ENCODE results near the gene CERCAM.
A peak's percentile ranks its signal among the peaks of the same experiment; 100 is the strongest.
"Not testable (repeated sequence)": the region's sequence is repeated elsewhere in the genome, so short reads cannot be mapped to it uniquely, and the experiment has no call there.

CERCAM gene

GRCh38 chr9:128411364-128412119 lies 9.1 kb upstream of the CERCAM start:
- H3K9ac ChIP-seq (ENCODE audit: low read depth, low read length, poor library complexity, severe bottlenecking) = no peak overlapping the region
- no peaks in the 10 kb centered on the region for H3K36me3 ChIP-seq (ENCODE audit: insufficient read depth, low read length)
- H3K9me3 ChIP-seq (ENCODE audit: insufficient read depth, low read depth, low read length) = no peaks in the 10 kb centered on the region
- H3K4me1 ChIP-seq (ENCODE audit: insufficient read depth, low read length, poor library complexity, severe bottlenecking) = no peaks in the 10 kb centered on the region
- H2AFZ ChIP-seq (ENCODE audit: low read length) = peak overlapping the region; percentile 78
- H3K79me2 ChIP-seq (ENCODE audit: insufficient read depth, low read length) = no peaks in the 10 kb centered on the region
- no peaks in the 10 kb centered on the region for H3F3A ChIP-seq (ENCODE audit: low read depth)
- no peaks in the 10 kb centered on the region for H4K20me1 ChIP-seq (ENCODE audit: insufficient read depth, low read length, poor library complexity, severe bottlenecking)
- TF ChIP-seq EZH2phosphoT487 (IDR thresholded peaks at IDR 0.05; ENCODE audit: borderline replicate concordance) (no peak), CTCF (conservative IDR thresholded peaks at IDR 0.05; ENCODE audit: low read length) (no peak)
- H3K4me2 ChIP-seq (ENCODE audit: low read depth, low read length, poor library complexity, severe bottlenecking) = no peak overlapping the region
- no peaks in the 10 kb centered on the region for H3K9me2 ChIP-seq (replicated peaks; ENCODE audit: low read depth, low read length)
- H3K27me3 ChIP-seq (ENCODE audit: insufficient read depth, low read length, poor library complexity, severe bottlenecking) = no peaks in the 10 kb centered on the region
- H3K4me3 ChIP-seq (ENCODE audit: low read length, poor library complexity, severe bottlenecking) = no peak overlapping the region

DNA sequence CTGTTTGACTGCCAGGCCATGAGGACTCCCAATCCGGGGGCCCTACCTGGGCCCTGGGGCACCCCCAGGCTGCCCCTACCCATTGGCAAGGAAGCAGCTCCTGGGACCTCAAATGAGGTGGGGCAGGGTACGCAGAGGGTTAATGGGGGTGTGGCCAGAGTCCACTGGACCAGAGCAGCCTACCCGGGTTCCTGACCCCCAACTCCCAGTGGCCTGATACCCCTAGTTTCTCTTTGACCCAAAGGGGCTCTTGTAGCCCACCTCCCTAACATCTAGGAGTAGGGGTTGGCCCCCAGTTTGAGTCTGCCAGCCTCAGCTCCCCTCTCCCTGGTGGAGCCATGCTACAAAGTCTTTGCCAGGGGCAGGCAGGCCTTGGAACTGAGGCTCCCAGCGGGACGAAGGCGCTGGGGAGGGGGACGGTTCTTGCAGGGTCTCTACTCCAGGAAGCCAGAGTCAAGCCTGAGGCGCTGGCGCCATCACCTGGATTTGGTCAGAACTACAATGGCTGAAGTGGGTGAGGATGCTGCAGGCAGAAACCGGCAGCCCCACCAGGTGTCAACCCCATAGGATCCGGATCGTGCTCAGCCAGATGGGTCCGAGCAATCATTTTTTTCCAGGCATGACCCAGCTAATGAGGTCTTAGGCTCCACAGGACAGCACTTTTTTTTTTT lies 8.4 kb upstream of the CERCAM start:
- no peaks in the 10 kb centered on the region for H3K79me2 ChIP-seq (ENCODE audit: insufficient read depth, low read length)
- peak overlapping the region; percentile 28 for H3K4me3 ChIP-seq (ENCODE audit: low read length, poor library complexity, severe bottlenecking)
- H3K27me3 ChIP-seq (ENCODE audit: insufficient read depth, low read length, poor library complexity, severe bottlenecking) = no peaks in the 10 kb centered on the region
- no peaks in the 10 kb centered on the region for H3K36me3 ChIP-seq (ENCODE audit: insufficient read depth, low read length)
- no peaks in the 10 kb centered on the region for H3K9me3 ChIP-seq (ENCODE audit: insufficient read depth, low read depth, low read length)
- TF ChIP-seq EZH2phosphoT487 (IDR thresholded peaks at IDR 0.05; ENCODE audit: borderline replicate concordance) (no peak), CTCF (conservative IDR thresholded peaks at IDR 0.05; ENCODE audit: low read length) (peak; percentile 80)
- peak overlapping the region; percentile 44 for H3K4me2 ChIP-seq (ENCODE audit: low read depth, low read length, poor library complexity, severe bottlenecking)
- H4K20me1 ChIP-seq (ENCODE audit: insufficient read depth, low read length, poor library complexity, severe bottlenecking) = no peaks in the 10 kb centered on the region
- peak overlapping the region; percentile 42 for H3K9ac ChIP-seq (ENCODE audit: low read depth, low read length, poor library complexity, severe bottlenecking)
- no peaks in the 10 kb centered on the region for H3K4me1 ChIP-seq (ENCODE audit: insufficient read depth, low read length, poor library complexity, severe bottlenecking)
- peak overlapping the region; percentile 78 for H2AFZ ChIP-seq (ENCODE audit: low read length)
- H3K9me2 ChIP-seq (replicated peaks; ENCODE audit: low read depth, low read length) = no peaks in the 10 kb centered on the region
- no peaks in the 10 kb centered on the region for H3F3A ChIP-seq (ENCODE audit: low read depth)

GRCh38 chr9:128413728-128414127 lies 6.9 kb upstream of the CERCAM start:
- not testable (repeated sequence) for H3K4me3 ChIP-seq (ENCODE audit: low read length, poor library complexity, severe bottlenecking); H3K79me2 ChIP-seq (ENCODE audit: insufficient read depth, low read length); H3K4me1 ChIP-seq (ENCODE audit: insufficient read depth, low read length, poor library complexity, severe bottlenecking); H3K9ac ChIP-seq (ENCODE audit: low read depth, low read length, poor library complexity, severe bottlenecking); H3K9me2 ChIP-seq (replicated peaks; ENCODE audit: low read depth, low read length); H2AFZ ChIP-seq (ENCODE audit: low read length); H3K36me3 ChIP-seq (ENCODE audit: insufficient read depth, low read length); H3K9me3 ChIP-seq (ENCODE audit: insufficient read depth, low read depth, low read length); H3F3A ChIP-seq (ENCODE audit: low read depth); H4K20me1 ChIP-seq (ENCODE audit: insufficient read depth, low read length, poor library complexity, severe bottlenecking); H3K27me3 ChIP-seq (ENCODE audit: insufficient read depth, low read length, poor library complexity, severe bottlenecking); H3K4me2 ChIP-seq (ENCODE audit: low read depth, low read length, poor library complexity, severe bottlenecking)
